Measurements from ENCODE around the gene STK32A.

The STK32A gene

GRCh38 chr5:147406636-147407035, 171.8 kb downstream of the STK32A start:
- Mint-ChIP-seq H3K4me3 (no peak overlapping the region), H3K4me1 (ENCODE audit: low read depth) (no peaks in the 10 kb centered on the region), H3K27ac (no peak overlapping the region), H3K36me3 (ENCODE audit: low read depth) (no peaks in the 10 kb centered on the region), H3K9me3 (no peaks in the 10 kb centered on the region), H3K27me3 (peaks cover 4% of the 10 kb centered on the region)

GRCh38 chr5:147407094-147407681, 172.4 kb downstream of the STK32A start:
- H3K27me3 Mint-ChIP-seq, result peaks cover 4% of the 10 kb centered on the region
- no peaks in the 10 kb centered on the region for H3K9me3 Mint-ChIP-seq
- H3K27ac Mint-ChIP-seq, result no peak overlapping the region
- no peak overlapping the region for H3K4me3 Mint-ChIP-seq
- no peaks in the 10 kb centered on the region for H3K4me1 Mint-ChIP-seq (ENCODE audit: low read depth)
- no peaks in the 10 kb centered on the region for H3K36me3 Mint-ChIP-seq (ENCODE audit: low read depth)

DNA sequence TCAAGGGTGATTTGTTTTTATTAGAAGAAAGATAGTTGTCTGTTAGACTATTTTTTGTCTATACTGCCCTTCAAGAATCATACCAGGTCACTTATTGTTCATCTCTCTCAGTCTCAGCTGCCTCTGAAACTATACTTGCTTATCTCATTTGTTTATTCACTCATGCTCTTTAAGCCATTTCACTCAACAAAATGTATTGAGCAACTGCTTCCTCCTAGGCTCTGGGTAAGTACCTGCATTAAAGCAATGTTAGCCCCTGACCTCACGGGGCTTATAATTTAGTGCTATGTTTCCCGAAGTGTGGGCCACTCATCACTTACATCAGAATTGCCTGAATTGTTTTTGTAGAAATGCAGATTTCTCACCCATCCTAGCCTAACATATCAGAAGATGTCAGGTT, 174.2 kb downstream of the STK32A start:
- Mint-ChIP-seq H3K27ac (no peak overlapping the region), H3K36me3 (ENCODE audit: low read depth) (no peaks in the 10 kb centered on the region), H3K4me1 (ENCODE audit: low read depth) (no peaks in the 10 kb centered on the region), H3K4me3 (no peak overlapping the region), H3K27me3 (peaks cover 4% of the 10 kb centered on the region), H3K9me3 (no peaks in the 10 kb centered on the region)

DNA sequence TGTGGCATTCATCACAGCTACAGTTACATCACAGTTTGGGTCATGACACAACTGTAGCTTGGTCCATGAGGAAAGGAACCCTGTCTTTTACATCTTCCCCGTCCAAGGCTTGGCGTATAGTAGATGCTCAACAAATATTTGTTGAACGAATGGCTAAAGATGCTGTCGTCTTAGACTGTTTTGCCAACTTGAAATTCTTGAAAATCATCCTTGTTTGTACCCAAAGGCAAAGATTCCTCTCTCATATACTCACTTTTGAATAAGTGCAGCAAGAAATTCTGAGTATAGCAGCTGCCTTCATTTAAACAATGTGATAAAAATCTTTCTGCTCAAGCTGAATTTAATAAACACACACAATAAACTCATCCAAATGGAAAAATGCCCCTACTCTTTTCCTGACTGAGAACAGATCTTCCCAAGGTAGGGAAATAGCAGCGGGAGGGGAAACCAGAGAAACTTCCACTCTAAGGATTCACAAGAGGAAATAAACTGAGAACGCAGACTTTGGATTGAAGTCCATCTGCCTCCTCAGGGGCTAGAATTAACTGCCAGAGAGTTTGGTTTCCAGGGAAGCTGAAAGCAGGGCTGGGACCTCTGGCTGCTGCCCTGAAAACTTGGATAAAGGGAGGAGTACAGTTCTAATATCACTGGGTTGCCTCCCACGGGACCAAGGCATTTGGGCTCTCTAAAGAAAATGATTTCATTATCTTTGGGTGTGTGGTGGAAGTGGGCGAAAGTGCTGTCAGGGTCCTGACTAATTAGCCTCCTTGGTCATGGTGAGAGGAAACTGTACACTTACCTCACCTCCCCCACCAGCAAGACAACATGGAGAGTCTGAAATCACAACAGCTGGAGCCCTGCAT, 175.9 kb downstream of the STK32A start:
- no peaks in the 10 kb centered on the region for H3K9me3 Mint-ChIP-seq
- H3K4me3 Mint-ChIP-seq, result no peak overlapping the region
- no peaks in the 10 kb centered on the region for H3K4me1 Mint-ChIP-seq (ENCODE audit: low read depth)
- H3K27ac Mint-ChIP-seq, result no peak overlapping the region
- no peaks in the 10 kb centered on the region for H3K36me3 Mint-ChIP-seq (ENCODE audit: low read depth)
- H3K27me3 Mint-ChIP-seq, result peaks cover 4% of the 10 kb centered on the region

GRCh38 chr5:147411359-147412319, 176.8 kb downstream of the STK32A start:
- Mint-ChIP-seq H3K9me3 (no peaks in the 10 kb centered on the region), H3K27me3 (peaks cover 4% of the 10 kb centered on the region), H3K36me3 (ENCODE audit: low read depth) (no peaks in the 10 kb centered on the region), H3K4me3 (no peak overlapping the region), H3K27ac (no peak overlapping the region), H3K4me1 (ENCODE audit: low read depth) (no peaks in the 10 kb centered on the region)

DNA sequence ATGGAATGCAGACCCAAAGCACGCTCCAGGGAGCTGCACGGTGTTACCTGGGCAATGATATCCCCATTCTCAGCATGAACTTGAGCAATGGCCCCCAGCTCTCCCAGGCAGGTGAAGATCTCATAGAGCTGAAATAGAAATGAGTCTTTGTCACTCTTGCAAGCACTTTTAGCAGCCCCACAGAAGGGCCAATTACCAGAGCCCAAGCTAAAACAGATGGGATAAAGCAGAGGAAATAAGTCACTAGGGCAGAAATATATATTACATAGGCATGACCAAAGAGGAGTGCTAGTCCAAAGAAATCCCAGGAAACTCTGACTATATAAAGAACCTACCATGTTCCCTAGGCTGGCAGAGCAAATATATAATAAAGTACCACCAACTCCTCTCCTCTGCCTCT, 177.7 kb downstream of the STK32A start:
- Mint-ChIP-seq H3K9me3 (no peaks in the 10 kb centered on the region), H3K27me3 (peaks cover 4% of the 10 kb centered on the region), H3K36me3 (ENCODE audit: low read depth) (no peaks in the 10 kb centered on the region), H3K4me1 (ENCODE audit: low read depth) (no peaks in the 10 kb centered on the region), H3K4me3 (no peak overlapping the region), H3K27ac (no peak overlapping the region)

DNA sequence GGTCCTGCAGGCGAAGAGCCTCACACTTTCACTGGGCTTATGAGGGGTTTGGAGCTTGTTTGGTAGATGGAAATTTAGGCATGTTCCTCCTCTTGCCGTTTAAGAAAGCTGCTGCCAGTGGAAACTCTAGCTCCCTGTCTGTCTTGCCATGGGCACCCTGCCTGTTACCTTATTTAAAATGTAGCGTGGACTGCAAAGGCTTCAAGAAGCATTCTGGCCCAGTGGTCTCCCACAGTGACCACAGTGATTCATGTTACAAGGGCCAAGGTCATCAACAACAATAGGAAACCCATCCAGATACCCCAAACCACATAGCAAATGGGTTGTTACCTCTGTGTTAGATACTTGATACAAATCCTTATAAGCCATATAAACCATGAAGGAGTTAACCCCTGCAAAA, 178.4 kb downstream of the STK32A start:
- Mint-ChIP-seq H3K4me1 (ENCODE audit: low read depth) (no peaks in the 10 kb centered on the region), H3K27me3 (peaks cover 4% of the 10 kb centered on the region), H3K27ac (no peak overlapping the region), H3K9me3 (no peaks in the 10 kb centered on the region), H3K4me3 (no peak overlapping the region), H3K36me3 (ENCODE audit: low read depth) (no peaks in the 10 kb centered on the region)

DNA sequence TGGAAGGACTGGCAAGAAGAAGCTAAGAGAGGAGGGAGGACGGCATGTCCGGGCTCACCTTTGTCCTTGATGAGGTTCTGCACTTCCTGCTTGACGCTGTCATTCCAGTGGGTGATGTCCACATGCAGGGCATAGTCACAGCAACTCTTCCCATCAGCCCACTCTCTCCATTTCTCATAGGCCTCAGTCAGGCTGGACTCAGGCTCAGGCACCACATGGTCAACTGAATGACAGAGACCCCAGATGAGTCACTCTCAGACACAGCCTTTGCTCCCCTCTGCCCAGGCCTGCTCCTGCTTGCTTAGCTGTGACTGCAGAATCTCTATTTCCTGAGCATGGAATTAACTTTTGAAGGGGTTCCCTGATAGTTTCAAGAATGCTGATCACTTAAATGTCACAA, 180.8 kb downstream of the STK32A start:
- no peak overlapping the region for H3K27ac Mint-ChIP-seq
- no peaks in the 10 kb centered on the region for H3K9me3 Mint-ChIP-seq
- H3K36me3 Mint-ChIP-seq (ENCODE audit: low read depth), result no peaks in the 10 kb centered on the region

DNA sequence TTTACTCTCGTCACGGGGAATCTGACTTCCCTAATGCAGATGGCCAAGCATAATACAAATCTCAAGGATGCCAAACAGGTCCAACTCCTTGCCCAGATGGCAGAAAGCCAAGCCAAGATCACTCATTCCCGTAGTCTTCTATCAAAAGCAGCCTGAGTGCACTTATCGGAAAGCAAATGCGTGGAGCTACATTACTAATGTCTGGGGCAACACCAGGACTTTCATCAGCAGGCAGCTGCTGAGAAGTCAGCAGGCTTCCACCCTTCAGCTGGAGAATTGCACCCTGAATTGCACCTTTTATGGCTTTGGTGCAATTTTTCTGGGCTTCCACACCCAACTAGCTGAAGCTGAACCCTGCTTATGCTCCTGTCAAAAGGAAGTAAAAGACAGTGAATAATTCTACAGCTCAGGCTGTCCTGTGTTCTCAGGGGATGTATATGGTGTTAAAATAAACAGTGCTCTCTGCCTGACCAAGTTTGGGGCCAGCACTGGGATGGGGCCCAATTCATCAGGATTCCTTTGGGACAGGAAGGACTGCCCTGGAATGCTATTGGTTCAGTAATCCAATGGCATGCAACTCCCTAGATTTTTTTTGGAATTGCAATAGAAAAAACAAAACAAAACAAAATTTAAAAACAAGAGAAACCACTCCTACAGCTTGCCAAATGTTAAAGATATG, 182.4 kb downstream of the STK32A start:
- H3K9me3 Mint-ChIP-seq, result no peaks in the 10 kb centered on the region
- H3K27me3 Mint-ChIP-seq, result no peaks in the 10 kb centered on the region
- H3K27ac Mint-ChIP-seq, result no peak overlapping the region
- H3K4me1 Mint-ChIP-seq (ENCODE audit: low read depth), result no peaks in the 10 kb centered on the region
- no peak overlapping the region for H3K4me3 Mint-ChIP-seq
- H3K36me3 Mint-ChIP-seq (ENCODE audit: low read depth), result no peaks in the 10 kb centered on the region

More for the DNA sequence above, 180.8 kb downstream of the STK32A start:
- H3K27me3 Mint-ChIP-seq, result peaks cover 1% of the 10 kb centered on the region
- no peaks in the 10 kb centered on the region for H3K4me1 Mint-ChIP-seq (ENCODE audit: low read depth)
- no peak overlapping the region for H3K4me3 Mint-ChIP-seq

DNA sequence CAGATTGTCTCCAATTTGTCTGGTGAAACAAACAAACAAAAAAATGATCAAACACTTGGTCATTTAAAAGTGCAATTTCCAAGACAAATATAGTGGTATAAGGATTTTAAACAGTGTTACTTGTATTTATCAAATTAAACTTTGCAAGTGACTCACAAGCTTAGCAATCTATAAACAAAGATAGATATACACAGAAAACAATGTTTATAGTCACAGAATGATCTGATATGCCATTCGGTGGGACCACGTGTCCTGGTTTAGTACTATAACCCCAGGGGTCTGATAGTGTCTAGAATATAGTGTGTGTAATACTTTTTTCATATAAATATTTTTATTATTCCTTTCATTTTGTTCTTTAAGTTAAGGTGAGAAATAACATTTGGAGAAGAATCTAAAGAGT, 183.8 kb downstream of the STK32A start:
- H3K27me3 Mint-ChIP-seq, result no peaks in the 10 kb centered on the region
- H3K4me1 Mint-ChIP-seq (ENCODE audit: low read depth), result no peaks in the 10 kb centered on the region
- H3K4me3 Mint-ChIP-seq, result no peak overlapping the region
- H3K36me3 Mint-ChIP-seq (ENCODE audit: low read depth), result no peaks in the 10 kb centered on the region
- H3K27ac Mint-ChIP-seq, result no peak overlapping the region
- H3K9me3 Mint-ChIP-seq, result no peaks in the 10 kb centered on the region

- H3K36me3 Mint-ChIP-seq (ENCODE audit: low read depth), result no peaks in the 10 kb centered on the region
- no peaks in the 10 kb centered on the region for H3K9me3 Mint-ChIP-seq
- H3K27ac Mint-ChIP-seq, result no peak overlapping the region
- no peaks in the 10 kb centered on the region for H3K4me1 Mint-ChIP-seq (ENCODE audit: low read depth)
- peaks cover 4% of the 10 kb centered on the region for H3K27me3 Mint-ChIP-seq
- no peak overlapping the region for H3K4me3 Mint-ChIP-seq
Measured at GRCh38 chr5:147426640-147427327, 192.0 kb downstream of the STK32A start.

- Mint-ChIP-seq H3K36me3 (ENCODE audit: low read depth) (no peaks in the 10 kb centered on the region), H3K27me3 (peaks cover 4% of the 10 kb centered on the region), H3K27ac (no peak overlapping the region), H3K9me3 (no peaks in the 10 kb centered on the region), H3K4me3 (no peak overlapping the region), H3K4me1 (ENCODE audit: low read depth) (no peaks in the 10 kb centered on the region)
Measured at GRCh38 chr5:147427521-147428401, 192.9 kb downstream of the STK32A start.

- Mint-ChIP-seq H3K4me1 (ENCODE audit: low read depth) (no peaks in the 10 kb centered on the region), H3K4me3 (no peak overlapping the region), H3K27me3 (peaks cover 4% of the 10 kb centered on the region), H3K9me3 (no peaks in the 10 kb centered on the region), H3K27ac (no peak overlapping the region), H3K36me3 (ENCODE audit: low read depth) (no peaks in the 10 kb centered on the region)
Measured at GRCh38 chr5:147430628-147431027, 195.8 kb downstream of the STK32A start.

All from stimulated activated naive CD8-positive, alpha-beta T cell treated with anti-CD3 and anti-CD28 coated beads, Interleukin-15, Interleukin-2, amounts not matched to agents 100 ng/mL and 50 ng/mL, for 24 hours (primary cell).